Esophagus squamous epithelium (tissue), 4 donors: Measurements from ENCODE around the gene SLC37A3.

Experiments used
- POLR2A ChIP-seq, 4 donors: fragments of 450-650 bp; IDR thresholded peaks; one replicate each; pipeline ENCODE4 v1.6.1; 2017; ENCODE audit warnings: antibody characterized with exemption in 4 of 4, mild to moderate bottlenecking in 4 of 4, moderate library complexity in 3 of 4
- TF ChIP-seq, protein P1 (sequence below), 6 experiments: fragments of 450-650 bp in 4 of 6; fragments of 200-600 bp in 2 of 6; sonication (generic) in 2 of 6; IDR thresholded peaks; one replicate each; pipeline ENCODE4 v1.5.1; 2016 to 2019; ENCODE audit warnings: antibody characterized with exemption in 6 of 6, mild to moderate bottlenecking in 4 of 6, moderate library complexity in 4 of 6

DNA sequence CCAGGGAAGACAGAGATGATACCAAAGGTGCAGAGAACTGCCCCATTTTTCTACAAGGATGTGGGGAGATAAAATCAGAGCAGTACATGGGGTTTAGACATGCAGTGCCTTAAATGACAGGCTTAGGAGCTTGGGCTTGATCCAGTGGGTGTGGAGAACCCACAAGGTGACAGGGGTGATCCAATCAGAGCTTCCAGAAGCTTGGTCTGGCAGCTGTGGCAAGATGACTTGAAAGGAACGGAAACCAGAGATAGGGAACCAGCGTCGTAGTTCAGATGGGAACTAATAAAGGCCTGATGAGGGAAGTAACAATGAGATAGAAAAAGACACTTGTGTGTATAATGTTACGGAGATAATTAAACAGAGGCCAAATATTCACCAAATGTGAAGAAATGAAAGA is 80.7 kb downstream of the SLC37A3 start:
- TF ChIP-seq, protein P1, sequence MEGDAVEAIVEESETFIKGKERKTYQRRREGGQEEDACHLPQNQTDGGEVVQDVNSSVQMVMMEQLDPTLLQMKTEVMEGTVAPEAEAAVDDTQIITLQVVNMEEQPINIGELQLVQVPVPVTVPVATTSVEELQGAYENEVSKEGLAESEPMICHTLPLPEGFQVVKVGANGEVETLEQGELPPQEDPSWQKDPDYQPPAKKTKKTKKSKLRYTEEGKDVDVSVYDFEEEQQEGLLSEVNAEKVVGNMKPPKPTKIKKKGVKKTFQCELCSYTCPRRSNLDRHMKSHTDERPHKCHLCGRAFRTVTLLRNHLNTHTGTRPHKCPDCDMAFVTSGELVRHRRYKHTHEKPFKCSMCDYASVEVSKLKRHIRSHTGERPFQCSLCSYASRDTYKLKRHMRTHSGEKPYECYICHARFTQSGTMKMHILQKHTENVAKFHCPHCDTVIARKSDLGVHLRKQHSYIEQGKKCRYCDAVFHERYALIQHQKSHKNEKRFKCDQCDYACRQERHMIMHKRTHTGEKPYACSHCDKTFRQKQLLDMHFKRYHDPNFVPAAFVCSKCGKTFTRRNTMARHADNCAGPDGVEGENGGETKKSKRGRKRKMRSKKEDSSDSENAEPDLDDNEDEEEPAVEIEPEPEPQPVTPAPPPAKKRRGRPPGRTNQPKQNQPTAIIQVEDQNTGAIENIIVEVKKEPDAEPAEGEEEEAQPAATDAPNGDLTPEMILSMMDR (IDR thresholded peaks at IDR 0.05) = no peak
- no peak for TF ChIP-seq POLR2A (IDR thresholded peaks at IDR 0.05)
